Colon (tissue), 2 donors: ENCODE results near the gene PHF20.
"Not testable (repeated sequence)": the region's sequence is repeated elsewhere in the genome, so short reads cannot be mapped to it uniquely, and the experiment has no call there.

Experiments used
- FAIRE-seq: peaks from 2 replicates; lab custom pipeline; 2012; peaks lifted over from hg19 to GRCh38; lab: Jason Lieb, UNC
- donor health status: control.
- donor health status: control.

The PHF20 gene

GRCh38 chr20:35975576-35976373 is 204.0 kb downstream of the PHF20 start:
- no peak for FAIRE-seq

GRCh38 chr20:35978041-35978513 is 206.3 kb downstream of the PHF20 start:
- no peak for FAIRE-seq

GRCh38 chr20:35979544-35979943 is 207.7 kb downstream of the PHF20 start:
- FAIRE-seq: no peak

- no peak for FAIRE-seq
Observed at GRCh38 chr20:35981969-35982368, 210.2 kb downstream of the PHF20 start.

- FAIRE-seq: no peak
Observed at GRCh38 chr20:35984382-35984781, 212.6 kb downstream of the PHF20 start.

GRCh38 chr20:35985806-35986205 is 214.0 kb downstream of the PHF20 start:
- FAIRE-seq: no peak

GRCh38 chr20:35988910-35989463 is 217.2 kb downstream of the PHF20 start:
- FAIRE-seq: no peak

GRCh38 chr20:35991142-35991771 is 219.4 kb downstream of the PHF20 start:
- FAIRE-seq: no peak

- no peak for FAIRE-seq
Observed at GRCh38 chr20:35992713-35993335, 221.0 kb downstream of the PHF20 start.

GRCh38 chr20:35994994-35995453 is 223.2 kb downstream of the PHF20 start:
- no peak for FAIRE-seq

GRCh38 chr20:35996492-35996891 is 224.7 kb downstream of the PHF20 start:
- FAIRE-seq: not testable (repeated sequence)
